Stomach (tissue), 9 donors: ENCODE measurements around the gene NCKIPSD. TPM values are rescaled to one million over a fixed set of nuclear protein-coding genes. Genes with fewer than 3 reads are reported as not detected.

Experiments used
- DNase-seq, 2 donors: peaks; one replicate each; pipeline versions ENCODE4 v3.0.0 to v3.0.0-alpha.2; 2013 to 2019
- H3K27ac ChIP-seq, 5 donors: fragments of 200-600 bp in 4 of 5; sonication (generic) in 4 of 5; one replicate each; pipeline ENCODE4 v1.5.1; 2013 to 2019; ENCODE audit warnings: mild to moderate bottlenecking in 1 of 5, moderate library complexity in 1 of 5
- H3K27me3 ChIP-seq, 3 donors: fragments of 200-600 bp; sonication (generic); one replicate each; pipeline ENCODE4 v1.5.1; 2017 to 2019; ENCODE audit warnings: mixed run types in 1 of 3
- H3K36me3 ChIP-seq, 4 donors: fragments of 200-600 bp; sonication (generic); 1 replicate in 3 of 4; 2 replicates in 1 of 4; pipeline ENCODE4 v1.5.1; 2016 to 2019
- H3K4me1 ChIP-seq, 4 donors: fragments of 200-600 bp; sonication (generic); one replicate each; pipeline ENCODE4 v1.5.1; 2016 to 2019
- H3K4me3 ChIP-seq, 4 donors: fragments of 200-600 bp; sonication (generic) in 3 of 4; one replicate each; pipeline ENCODE4 v1.5.1; 2016 to 2019; ENCODE audit warnings: mild to moderate bottlenecking in 1 of 4
- H3K9me3 ChIP-seq, 4 donors: fragments of 200-600 bp; sonication (generic); one replicate each; pipeline ENCODE4 v1.5.1; 2016 to 2019
- CTCF ChIP-seq, 7 experiments: fragments of 450-650 bp in 4 of 7; fragments of 200-600 bp in 3 of 7; sonication (generic) in 3 of 7; IDR thresholded peaks; one replicate each; pipeline ENCODE4 v1.5.1; 2016 to 2019; ENCODE audit warnings: antibody characterized with exemption in 7 of 7, control low read depth in 2 of 7, mild to moderate bottlenecking in 1 of 7
- EP300 ChIP-seq: sonication (generic); formaldehyde crosslinking; IDR thresholded peaks from one replicate; pipeline ENCODE4 v1.6.1; 2017; ENCODE audit warnings: antibody characterized with exemption
- POLR2A ChIP-seq, 4 donors: fragments of 450-650 bp; IDR thresholded peaks; one replicate each; pipeline ENCODE4 v1.6.1; 2016; ENCODE audit warnings: antibody characterized with exemption in 4 of 4, control low read depth in 2 of 4, mild to moderate bottlenecking in 1 of 4, moderate library complexity in 1 of 4
- POLR2AphosphoS5 ChIP-seq, 3 donors: sonication (generic); formaldehyde crosslinking; IDR thresholded peaks; one replicate each; pipeline ENCODE4 v1.6.1; 2016; ENCODE audit warnings: antibody characterized with exemption in 3 of 3
- WGBS, 5 donors: extraction: QIAGEN DNeasy Blood & Tissue Kit in 3 of 5; methylation state at CpG; one replicate each; pipeline versions ENCODE4 v1.1.5 to v1.1.7; 2013 to 2018; 5-methylcytosine and 5-hydroxymethylcytosine counted together
- intact Hi-C: fragments of 100-400 bp; cut with DNase I; formaldehyde crosslinking; loops from one replicate; pipeline ENCODE4 v1.15.1; 2023; ENCODE audit warnings: low total_unique reads
- polyA plus RNA-seq, 3 donors: library from polyadenylated mRNA; stranded (reverse); fragments of 200-250 nt; gene quantifications; one replicate each; pipeline ENCODE4 v1.2.3, GENCODE V29; 2013
- total RNA-seq, 5 donors: library from RNA; depleted of rRNA; stranded (reverse); fragments of >200 nt; gene quantifications; one replicate each; pipeline versions ENCODE4 v1.1.0 to v1.2.3, GENCODE V29; 2014 to 2016
- donor health status: healthy with polysubstance abuse.
- donor health status: Bipolar disorder and iron deficiency.
- donor health status: healthy.

NCKIPSD gene
- total and polyA plus RNA-seq, 8 donors = 6.1 to 46.7 (median 17.4) TPM

- H3K9me3 ChIP-seq = no peaks in the 10 kb centered on the region
- DNase-seq = no peak
- intact Hi-C loops = no loop called here
- H3K4me3 ChIP-seq = no peak overlapping the region
- no peaks in the 10 kb centered on the region for H3K4me1 ChIP-seq
- WGBS, 5 donors = 79 to 85% (median 81%) methylated on average over 14 to 15 of the region's 15 CpGs
- TF ChIP-seq POLR2A (IDR thresholded peaks at IDR 0.05) = no peak
- TF ChIP-seq CTCF (IDR thresholded peaks at IDR 0.05) = no peak
- TF ChIP-seq POLR2AphosphoS5 (IDR thresholded peaks at IDR 0.05) = no peak
- TF ChIP-seq EP300 = no peak
- no peaks in the 10 kb centered on the region for H3K36me3 ChIP-seq
- H3K27ac ChIP-seq = no peak overlapping the region
- H3K27me3 ChIP-seq = no peaks in the 10 kb centered on the region
Measured at GRCh38 chr3:48648188-48648850, 37.4 kb downstream of the NCKIPSD start.

GRCh38 chr3:48647714-48648113 is 38.0 kb downstream of the NCKIPSD start:
- TF ChIP-seq POLR2A (IDR thresholded peaks at IDR 0.05) = no peak
- no peak for TF ChIP-seq POLR2AphosphoS5 (IDR thresholded peaks at IDR 0.05)
- no peak for TF ChIP-seq EP300
- no peak for TF ChIP-seq CTCF (IDR thresholded peaks at IDR 0.05)
- no peak overlapping the region for H3K27ac ChIP-seq
- H3K27me3 ChIP-seq = no peaks in the 10 kb centered on the region
- H3K36me3 ChIP-seq = no peaks in the 10 kb centered on the region
- 78 to 86% (median 85%) methylated on average over 4 to 9 of the region's 9 CpGs for WGBS, 5 donors
- H3K4me3 ChIP-seq = no peak overlapping the region
- H3K9me3 ChIP-seq = no peaks in the 10 kb centered on the region
- intact Hi-C loops = no loop called here
- no peaks in the 10 kb centered on the region for H3K4me1 ChIP-seq
- no peak for DNase-seq

GRCh38 chr3:48644898-48645760 is 40.6 kb downstream of the NCKIPSD start:
- no peaks in the 10 kb centered on the region for H3K27me3 ChIP-seq
- no peaks in the 10 kb centered on the region for H3K36me3 ChIP-seq
- no peak for TF ChIP-seq CTCF (IDR thresholded peaks at IDR 0.05)
- no peak for TF ChIP-seq EP300
- no peak for TF ChIP-seq POLR2AphosphoS5 (IDR thresholded peaks at IDR 0.05)
- TF ChIP-seq POLR2A (IDR thresholded peaks at IDR 0.05) = no peak
- WGBS, 5 donors = 87 to 95% (median 89%) methylated on average over 18 to 22 of the region's 22 CpGs
- H3K27ac ChIP-seq = no peak overlapping the region
- no peak overlapping the region for H3K4me3 ChIP-seq
- no peaks in the 10 kb centered on the region for H3K9me3 ChIP-seq
- no peak for DNase-seq
- H3K4me1 ChIP-seq = no peaks in the 10 kb centered on the region
- intact Hi-C loops = no loop called here

GRCh38 chr3:48642605-48643004 is 43.1 kb downstream of the NCKIPSD start:
- intact Hi-C loops = no loop called here
- Histone ChIP-seq H3K4me1 (no peaks in the 10 kb centered on the region), H3K27me3 (no peaks in the 10 kb centered on the region), H3K4me3 (no peak overlapping the region), H3K27ac (no peak overlapping the region), H3K9me3 (no peaks in the 10 kb centered on the region), H3K36me3 (no peaks in the 10 kb centered on the region)
- no peak for DNase-seq
- TF ChIP-seq CTCF (IDR thresholded peaks at IDR 0.05) = no peak
- TF ChIP-seq POLR2A (IDR thresholded peaks at IDR 0.05) = no peak
- TF ChIP-seq POLR2AphosphoS5 (IDR thresholded peaks at IDR 0.05) = no peak
- no peak for TF ChIP-seq EP300
- 92 to 96% (median 94%) methylated on average over 9 to 12 of the region's 12 CpGs for WGBS, 5 donors
